HG02981 (cell line): Measurements from ENCODE around the gene ZNF778.
"Not testable (repeated sequence)": the region's sequence is repeated elsewhere in the genome, so short reads cannot be mapped to it uniquely, and the experiment has no call there.

Source experiments
- ATAC-seq: cut with Tn5 transposase; IDR thresholded peaks from one replicate; pipeline ENCODE4 v1.9.1; 2021; ENCODE audit warnings: mild to moderate bottlenecking, moderate library complexity; ENCODE audit not compliant: unreplicated experiment

Gene ZNF778

GRCh38 chr16:89248196-89248982, 30.9 kb downstream of the ZNF778 start:
- ATAC-seq: no peak

DNA sequence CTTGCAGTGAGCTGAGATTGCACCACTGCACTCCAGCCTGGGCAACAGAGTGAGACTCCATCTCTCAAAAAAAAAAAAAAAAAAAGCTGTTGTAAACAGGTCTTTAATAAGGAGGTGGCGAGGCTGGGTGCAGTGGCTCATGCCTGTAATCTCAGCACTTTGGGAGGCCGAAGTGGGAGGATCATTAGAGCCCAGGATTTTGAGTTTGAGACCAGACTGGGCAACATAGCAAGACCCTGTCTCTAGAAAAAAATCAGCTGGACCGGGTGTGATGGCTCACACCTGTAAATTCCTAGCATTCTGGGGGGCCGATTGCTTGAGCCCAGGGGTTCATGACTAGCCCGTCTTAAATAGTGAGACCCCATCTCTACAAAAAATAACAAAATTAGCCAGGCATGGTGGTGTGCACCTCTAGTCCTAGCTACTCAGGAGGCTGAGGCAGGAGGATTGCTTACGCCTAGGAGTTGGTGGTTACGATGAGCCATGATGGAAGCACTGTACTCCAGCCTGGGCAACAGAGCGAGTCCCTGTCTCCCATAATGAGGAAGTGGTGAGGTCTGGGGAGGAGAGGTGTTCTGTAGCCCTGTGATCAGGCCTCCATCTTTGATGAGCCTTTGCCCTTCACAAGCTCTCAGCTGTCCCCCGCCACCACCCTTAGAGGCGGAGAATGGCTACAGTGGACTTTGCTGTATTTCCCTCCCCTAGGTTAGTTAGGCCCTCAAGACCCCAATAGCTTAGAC, 36.2 kb downstream of the ZNF778 start:
- no peak for ATAC-seq

DNA sequence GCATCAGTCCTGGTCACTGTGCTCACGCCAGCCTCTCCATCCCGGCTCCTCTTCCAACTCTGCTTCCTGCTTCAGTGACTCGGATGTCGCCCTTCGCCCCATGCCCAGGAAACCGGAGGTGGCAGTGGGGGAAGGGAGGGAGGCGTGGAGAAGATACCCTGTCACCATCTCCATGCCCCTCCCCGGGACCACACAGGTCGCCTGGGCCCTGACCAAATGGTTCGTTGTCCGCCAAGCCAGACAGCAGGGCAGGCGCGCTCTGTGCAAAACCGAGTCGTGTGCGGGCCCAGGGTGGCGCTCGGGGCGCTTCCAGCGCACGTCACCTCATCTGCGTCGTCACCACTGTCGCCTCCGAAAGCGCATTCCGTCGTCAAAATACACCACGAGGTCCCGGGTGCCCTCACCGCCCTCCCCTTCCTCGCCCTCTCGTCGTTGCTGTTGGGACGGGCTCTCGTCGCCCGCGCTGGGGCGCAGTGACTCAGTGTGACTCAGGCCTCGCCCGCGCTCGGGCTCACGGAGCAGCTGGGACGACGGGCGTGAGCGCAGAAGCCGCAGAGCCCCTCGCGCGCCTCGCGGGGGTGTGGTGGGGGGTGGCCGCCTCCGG, 39.2 kb downstream of the ZNF778 start:
- no peak for ATAC-seq

- ATAC-seq: no peak
Observed at GRCh38 chr16:89257281-89257731, 39.8 kb downstream of the ZNF778 start.

- ATAC-seq: no peak
Observed at GRCh38 chr16:89257757-89258465, 40.4 kb downstream of the ZNF778 start.

DNA sequence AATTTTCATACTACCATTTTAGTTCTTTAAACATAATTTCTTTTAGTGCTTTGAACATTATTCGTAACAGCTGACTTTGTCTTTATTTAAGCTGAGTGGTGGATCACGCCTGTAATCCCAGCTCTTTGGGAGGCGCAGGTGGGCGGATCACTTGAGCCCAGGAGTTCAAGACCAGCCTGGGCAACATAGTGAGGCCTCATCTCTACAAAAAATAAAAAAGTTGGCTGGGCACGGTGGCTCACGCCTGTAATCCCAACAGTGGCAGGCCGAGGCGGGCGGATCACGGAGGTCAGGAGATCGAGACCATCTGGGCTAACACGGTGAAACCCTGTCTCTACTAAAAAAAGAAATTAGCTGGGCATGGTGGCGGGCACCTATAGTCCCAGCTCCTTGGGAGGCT, 42.4 kb downstream of the ZNF778 start:
- not testable (repeated sequence) for ATAC-seq

- ATAC-seq: no peak
Observed at GRCh38 chr16:89261691-89262563, 44.4 kb downstream of the ZNF778 start.

- ATAC-seq: no peak
Observed at GRCh38 chr16:89264800-89265550, 47.5 kb downstream of the ZNF778 start.

DNA sequence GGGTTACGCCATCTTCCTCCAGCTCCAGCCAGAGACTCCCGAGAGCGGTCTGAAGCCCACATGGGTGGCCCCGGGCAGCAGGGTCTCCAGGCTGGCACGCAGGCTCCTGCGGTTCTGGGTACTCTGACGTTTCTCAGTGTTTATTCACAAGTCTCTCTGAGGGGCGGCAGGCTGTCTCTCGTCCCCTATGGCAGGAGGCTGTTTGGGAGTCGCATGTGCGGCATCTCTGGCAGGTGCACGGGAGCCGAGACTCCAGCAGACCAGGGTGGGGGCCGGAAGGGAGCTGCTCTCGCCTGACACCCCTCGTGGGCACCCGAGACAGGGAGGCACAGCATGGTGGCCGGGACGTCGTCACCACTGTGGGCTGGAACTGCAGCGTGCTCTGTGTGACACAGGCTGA, 48.1 kb downstream of the ZNF778 start:
- no peak for ATAC-seq

DNA sequence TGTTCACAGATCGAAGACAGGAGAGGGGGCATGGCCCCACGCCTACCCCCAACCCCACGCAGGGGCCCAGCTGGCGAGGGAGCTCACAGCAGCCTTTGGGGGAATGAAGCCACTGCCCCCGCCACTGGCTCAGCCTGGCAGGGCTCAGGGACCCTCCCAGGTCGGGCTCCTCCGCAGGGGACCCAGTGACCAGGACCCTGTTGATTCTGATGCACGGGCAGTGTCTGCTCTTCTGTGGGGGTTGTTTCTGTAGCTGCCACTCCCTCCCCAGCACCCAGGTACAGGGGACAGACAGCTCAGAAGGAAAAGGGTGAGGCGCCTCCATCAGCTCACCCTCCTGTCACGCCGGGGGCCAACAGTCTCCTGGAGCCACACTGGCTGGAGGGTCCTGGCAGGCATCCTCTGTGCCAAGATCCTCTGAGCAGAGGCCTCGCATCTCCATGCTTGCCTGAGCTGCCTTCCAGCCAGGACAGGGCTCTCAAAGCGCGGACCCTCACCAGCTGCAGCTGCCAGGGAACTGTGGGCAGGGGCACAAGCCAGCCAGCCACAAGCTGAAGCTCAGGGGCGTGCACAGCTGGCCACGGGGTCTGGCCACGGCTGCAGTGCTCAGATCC, 49.1 kb downstream of the ZNF778 start:
- no peak for ATAC-seq

DNA sequence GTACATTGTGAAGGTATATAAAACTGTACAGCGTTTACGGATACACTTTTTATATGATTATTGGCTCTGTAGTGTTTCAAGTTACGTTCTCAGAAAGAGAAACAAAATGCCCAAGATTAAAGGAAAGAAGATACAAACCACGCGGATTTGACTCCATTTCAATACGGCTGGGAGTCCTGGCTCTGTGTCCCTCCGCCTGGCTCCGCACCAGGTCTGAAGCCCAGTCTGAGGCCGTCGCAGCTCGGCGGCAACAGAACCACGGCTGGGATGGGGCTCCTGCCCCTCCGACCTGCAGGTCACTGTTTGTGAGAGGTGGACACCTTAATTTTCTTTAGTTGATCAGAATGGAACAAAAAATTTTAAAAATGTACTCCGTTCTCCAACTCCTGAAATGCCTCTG, 50.2 kb downstream of the ZNF778 start:
- ATAC-seq: not testable (repeated sequence)

DNA sequence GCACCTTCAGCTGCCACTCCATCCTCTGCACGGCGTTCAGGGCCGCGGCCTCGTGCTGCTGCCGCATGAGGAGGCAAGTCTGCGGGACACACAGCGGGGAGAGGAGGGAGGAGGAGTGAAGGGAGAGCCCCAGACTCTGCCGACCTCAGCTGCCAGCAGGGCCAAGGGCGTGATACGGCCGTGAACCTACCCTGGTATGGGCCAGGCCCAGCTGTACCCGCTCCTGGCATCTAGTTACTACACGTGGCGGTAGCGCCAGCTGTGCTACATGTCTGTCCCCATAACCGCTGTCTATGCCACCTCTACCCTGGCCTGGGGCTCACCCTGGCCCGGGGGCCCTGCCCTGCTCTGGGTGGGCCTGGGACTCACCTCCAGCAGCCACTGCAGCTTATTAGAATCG, 51.1 kb downstream of the ZNF778 start:
- no peak for ATAC-seq

GRCh38 chr16:89268987-89269735, 51.7 kb downstream of the ZNF778 start:
- no peak for ATAC-seq

DNA sequence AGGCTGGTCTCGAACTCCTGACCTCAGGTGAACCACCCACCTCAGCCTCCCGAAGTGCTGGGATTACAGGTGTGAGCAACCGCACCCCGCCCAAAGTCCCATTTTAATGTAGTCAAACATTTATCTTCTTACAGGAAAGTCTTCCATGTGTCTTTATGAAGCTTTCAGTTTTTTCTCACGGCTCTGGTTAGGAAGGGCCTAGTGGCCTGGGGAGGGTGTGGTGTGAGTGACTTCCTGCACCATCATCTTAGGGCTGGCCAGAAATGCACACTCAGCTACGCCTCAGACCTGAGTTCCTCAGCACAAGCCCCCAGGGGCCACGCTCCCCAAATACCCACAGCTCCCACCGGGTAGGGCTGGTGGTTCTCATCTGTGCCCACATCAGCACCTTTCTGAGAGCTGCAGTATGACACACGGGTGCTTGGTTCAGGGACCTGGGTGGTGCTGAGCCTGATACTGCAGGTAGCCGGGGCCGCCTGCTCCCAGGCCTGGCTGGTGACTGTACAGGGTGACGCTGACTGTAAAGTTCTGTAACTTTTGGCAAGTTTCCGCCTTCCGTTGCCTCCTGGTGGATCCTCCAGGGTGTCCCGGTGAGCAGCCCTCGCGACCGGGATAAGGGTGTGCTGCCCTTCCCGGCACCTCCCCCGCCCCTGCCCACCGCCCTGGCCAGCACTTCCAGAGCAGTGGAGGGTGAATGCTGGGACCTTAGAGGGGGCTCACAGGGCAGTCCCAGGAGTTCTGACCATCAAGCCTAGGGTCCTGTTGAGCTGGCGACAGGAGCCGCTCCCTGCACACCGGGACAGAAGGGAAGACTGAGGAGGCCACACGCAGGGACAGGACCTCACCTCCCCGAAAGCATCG, 52.5 kb downstream of the ZNF778 start:
- ATAC-seq: no peak

DNA sequence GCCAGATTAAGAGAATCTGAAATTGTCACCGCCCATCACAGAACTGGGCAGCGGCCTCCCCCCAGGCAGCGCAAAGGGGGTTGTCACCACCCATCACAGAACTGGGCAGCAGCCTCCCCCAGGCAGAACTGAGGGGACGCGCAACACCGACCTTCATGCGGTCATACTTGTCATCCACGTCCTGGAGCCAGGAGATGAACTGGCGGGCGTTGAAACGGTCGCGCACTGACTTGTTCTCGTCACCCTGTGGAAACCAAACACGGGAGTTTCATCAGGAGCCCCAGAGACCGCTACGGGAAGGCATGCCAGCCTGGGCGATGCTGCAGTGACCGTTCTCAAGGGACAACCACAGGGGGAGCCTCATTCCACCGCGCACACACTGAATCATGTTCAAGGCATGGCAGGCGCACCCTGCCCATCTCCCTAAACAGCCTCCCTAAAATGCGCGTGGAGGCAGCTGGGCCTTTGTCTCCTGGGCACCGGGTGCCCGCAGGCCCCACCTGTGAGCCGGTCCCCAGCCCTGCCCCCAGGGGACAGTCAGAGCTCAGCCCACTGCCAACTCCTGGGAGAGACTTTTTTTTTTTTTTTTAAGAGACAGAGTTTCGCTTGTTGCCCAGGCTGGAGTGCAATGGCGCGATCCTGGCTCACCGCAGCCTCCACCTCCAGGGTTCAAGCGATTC, 53.3 kb downstream of the ZNF778 start:
- ATAC-seq: no peak

DNA sequence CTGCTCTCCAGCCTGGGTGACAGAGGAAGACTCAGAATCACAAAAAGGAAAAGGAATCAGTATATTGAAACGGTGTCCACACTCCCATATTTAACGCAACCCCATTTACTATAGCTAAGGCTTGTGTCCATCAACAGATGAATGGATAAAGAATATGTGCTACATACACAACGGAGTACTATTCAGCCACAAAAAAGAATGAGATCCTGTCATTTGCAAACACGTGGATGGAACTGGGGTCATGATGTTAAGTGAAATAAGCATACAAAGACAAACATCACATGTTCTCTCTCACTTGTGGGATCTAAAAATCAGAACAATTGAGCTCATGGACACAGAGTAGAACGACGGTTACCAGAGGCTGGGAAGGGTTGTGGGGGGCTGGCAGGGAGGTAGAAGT, 55.1 kb downstream of the ZNF778 start:
- no peak for ATAC-seq
